ENCODE results near the gene NXT2.

DNA sequence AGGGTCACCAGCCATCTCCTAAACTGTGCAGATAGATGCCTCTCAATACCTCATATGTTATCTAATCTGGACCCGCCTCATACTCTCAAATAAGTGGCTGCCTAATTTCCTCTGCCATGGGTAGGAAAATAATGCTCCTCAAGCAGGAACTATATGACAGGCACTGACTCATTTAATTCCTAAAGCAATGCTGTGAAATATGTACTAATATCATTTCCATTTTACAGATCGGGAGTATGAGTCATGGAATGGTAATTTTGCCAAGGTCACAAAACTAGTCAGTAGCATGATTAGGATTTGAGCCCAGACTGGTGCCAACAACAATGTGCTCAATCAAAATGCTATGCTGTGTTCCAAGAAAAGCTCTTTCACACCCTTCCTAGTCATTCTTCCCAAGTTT lies 3.0 kb upstream of the NXT2 start:
- TF ChIP-seq CHD2 (IDR thresholded peaks at IDR 0.05; ENCODE audit: low read length, partially characterized antibody) (no peak), CTCF (IDR thresholded peaks at IDR 0.05) (no peak), FOXJ3 (CRISPR knock-in tag; IDR thresholded peaks at IDR 0.05) (no peak), GABPA (IDR thresholded peaks at IDR 0.05; ENCODE audit: low read depth) (no peak)
- TF ChIP-seq, protein P1, sequence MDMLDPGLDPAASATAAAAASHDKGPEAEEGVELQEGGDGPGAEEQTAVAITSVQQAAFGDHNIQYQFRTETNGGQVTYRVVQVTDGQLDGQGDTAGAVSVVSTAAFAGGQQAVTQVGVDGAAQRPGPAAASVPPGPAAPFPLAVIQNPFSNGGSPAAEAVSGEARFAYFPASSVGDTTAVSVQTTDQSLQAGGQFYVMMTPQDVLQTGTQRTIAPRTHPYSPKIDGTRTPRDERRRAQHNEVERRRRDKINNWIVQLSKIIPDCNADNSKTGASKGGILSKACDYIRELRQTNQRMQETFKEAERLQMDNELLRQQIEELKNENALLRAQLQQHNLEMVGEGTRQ (IDR thresholded peaks at IDR 0.05; ENCODE audit: borderline replicate concordance, low read depth, low read length) = no peak
- TF ChIP-seq, protein P2, sequence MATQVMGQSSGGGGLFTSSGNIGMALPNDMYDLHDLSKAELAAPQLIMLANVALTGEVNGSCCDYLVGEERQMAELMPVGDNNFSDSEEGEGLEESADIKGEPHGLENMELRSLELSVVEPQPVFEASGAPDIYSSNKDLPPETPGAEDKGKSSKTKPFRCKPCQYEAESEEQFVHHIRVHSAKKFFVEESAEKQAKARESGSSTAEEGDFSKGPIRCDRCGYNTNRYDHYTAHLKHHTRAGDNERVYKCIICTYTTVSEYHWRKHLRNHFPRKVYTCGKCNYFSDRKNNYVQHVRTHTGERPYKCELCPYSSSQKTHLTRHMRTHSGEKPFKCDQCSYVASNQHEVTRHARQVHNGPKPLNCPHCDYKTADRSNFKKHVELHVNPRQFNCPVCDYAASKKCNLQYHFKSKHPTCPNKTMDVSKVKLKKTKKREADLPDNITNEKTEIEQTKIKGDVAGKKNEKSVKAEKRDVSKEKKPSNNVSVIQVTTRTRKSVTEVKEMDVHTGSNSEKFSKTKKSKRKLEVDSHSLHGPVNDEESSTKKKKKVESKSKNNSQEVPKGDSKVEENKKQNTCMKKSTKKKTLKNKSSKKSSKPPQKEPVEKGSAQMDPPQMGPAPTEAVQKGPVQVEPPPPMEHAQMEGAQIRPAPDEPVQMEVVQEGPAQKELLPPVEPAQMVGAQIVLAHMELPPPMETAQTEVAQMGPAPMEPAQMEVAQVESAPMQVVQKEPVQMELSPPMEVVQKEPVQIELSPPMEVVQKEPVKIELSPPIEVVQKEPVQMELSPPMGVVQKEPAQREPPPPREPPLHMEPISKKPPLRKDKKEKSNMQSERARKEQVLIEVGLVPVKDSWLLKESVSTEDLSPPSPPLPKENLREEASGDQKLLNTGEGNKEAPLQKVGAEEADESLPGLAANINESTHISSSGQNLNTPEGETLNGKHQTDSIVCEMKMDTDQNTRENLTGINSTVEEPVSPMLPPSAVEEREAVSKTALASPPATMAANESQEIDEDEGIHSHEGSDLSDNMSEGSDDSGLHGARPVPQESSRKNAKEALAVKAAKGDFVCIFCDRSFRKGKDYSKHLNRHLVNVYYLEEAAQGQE (IDR thresholded peaks at IDR 0.05; ENCODE audit: low read depth, low read length) = no peak
- TF ChIP-seq, protein P3, sequence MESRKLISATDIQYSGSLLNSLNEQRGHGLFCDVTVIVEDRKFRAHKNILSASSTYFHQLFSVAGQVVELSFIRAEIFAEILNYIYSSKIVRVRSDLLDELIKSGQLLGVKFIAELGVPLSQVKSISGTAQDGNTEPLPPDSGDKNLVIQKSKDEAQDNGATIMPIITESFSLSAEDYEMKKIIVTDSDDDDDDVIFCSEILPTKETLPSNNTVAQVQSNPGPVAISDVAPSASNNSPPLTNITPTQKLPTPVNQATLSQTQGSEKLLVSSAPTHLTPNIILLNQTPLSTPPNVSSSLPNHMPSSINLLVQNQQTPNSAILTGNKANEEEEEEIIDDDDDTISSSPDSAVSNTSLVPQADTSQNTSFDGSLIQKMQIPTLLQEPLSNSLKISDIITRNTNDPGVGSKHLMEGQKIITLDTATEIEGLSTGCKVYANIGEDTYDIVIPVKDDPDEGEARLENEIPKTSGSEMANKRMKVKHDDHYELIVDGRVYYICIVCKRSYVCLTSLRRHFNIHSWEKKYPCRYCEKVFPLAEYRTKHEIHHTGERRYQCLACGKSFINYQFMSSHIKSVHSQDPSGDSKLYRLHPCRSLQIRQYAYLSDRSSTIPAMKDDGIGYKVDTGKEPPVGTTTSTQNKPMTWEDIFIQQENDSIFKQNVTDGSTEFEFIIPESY (IDR thresholded peaks at IDR 0.05; ENCODE audit: borderline replicate concordance, low read depth) = no peak

Measured in SK-N-SH (cell line).